Thoracic aorta (tissue), 2 donors: Measurements from ENCODE around the gene TEAD2. TPM values are rescaled to one million over a fixed set of nuclear protein-coding genes. Genes with fewer than 3 reads are reported as not detected.

Source experiments
- ATAC-seq: fragments of 150-250 bp; one replicate; pipeline ENCODE4 v1.8.0; 2017; ENCODE audit warnings: low read depth; ENCODE audit not compliant: insufficient number of reproducible peaks, low FRiP score
- DNase-seq: peaks from one replicate; pipeline ENCODE4 v3.0.0-alpha.2; 2020; ENCODE audit warnings: low spot score
- H3K27ac ChIP-seq, 2 donors: fragments of 200-600 bp; sonication (generic); 1 replicate in 1 of 2; 2 replicates in 1 of 2; pipeline ENCODE4 v1.5.1; 2016; ENCODE audit warnings: mild to moderate bottlenecking in 2 of 2, moderate library complexity in 2 of 2
- H3K27me3 ChIP-seq: fragments of 200-600 bp; sonication (generic); replicated peaks from 2 replicates; pipeline ENCODE4 v1.6.0; 2016; ENCODE audit warnings: mild to moderate bottlenecking; ENCODE audit not compliant: insufficient read depth
- H3K36me3 ChIP-seq: fragments of 200-600 bp; sonication (generic); one replicate; pipeline ENCODE4 v1.5.1; 2016
- H3K4me1 ChIP-seq, 2 donors: fragments of 200-600 bp; sonication (generic); 1 replicate in 1 of 2; 2 replicates in 1 of 2; pipeline versions ENCODE4 v1.5.1 to v1.6.0; 2016; ENCODE audit warnings: low read depth in 2 of 2, mild to moderate bottlenecking in 1 of 2; ENCODE audit not compliant: control insufficient read depth in 1 of 2
- H3K4me3 ChIP-seq: fragments of 200-600 bp; sonication (generic); 2 replicates; pipeline ENCODE4 v1.5.1; 2016; ENCODE audit warnings: mild to moderate bottlenecking
- H3K9me3 ChIP-seq: fragments of 200-600 bp; sonication (generic); 2 replicates; pipeline ENCODE4 v1.5.1; 2016
- total RNA-seq, 2 donors: library from RNA; depleted of rRNA; stranded (reverse); fragments of >200 nt; gene quantifications; one replicate each; pipeline versions ENCODE4 v1.1.0 to v1.2.3, GENCODE V29; 2016
- TF ChIP-seq, protein P1 (sequence below): fragments of 200-600 bp; sonication (generic); IDR thresholded peaks from one replicate; pipeline ENCODE4 v1.5.1; 2019; ENCODE audit warnings: antibody characterized with exemption

TEAD2 gene
- total RNA-seq, 2 donors from 2014 or later, result 26.4 to 41.3 TPM

DNA sequence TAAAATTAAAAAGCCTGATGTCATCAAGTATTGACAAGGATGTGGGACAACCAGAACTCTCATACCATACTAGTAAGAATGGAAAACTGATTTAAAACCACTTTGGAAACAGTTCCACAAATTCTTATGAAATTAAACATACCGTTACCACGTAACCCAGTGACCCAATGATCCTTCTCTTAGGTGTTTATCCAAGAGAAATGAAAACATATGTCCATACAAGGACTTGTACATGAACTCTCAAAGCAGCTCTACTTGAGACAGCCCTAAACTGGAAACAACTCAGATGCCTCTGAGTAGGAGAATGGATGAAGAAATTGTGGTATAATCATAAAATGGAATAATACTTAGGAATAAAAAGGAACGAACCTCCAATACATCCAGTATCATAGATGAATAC lies 64.8 kb downstream of the TEAD2 start:
- H3K27ac ChIP-seq, result no peak overlapping the region
- TF ChIP-seq, protein P1, sequence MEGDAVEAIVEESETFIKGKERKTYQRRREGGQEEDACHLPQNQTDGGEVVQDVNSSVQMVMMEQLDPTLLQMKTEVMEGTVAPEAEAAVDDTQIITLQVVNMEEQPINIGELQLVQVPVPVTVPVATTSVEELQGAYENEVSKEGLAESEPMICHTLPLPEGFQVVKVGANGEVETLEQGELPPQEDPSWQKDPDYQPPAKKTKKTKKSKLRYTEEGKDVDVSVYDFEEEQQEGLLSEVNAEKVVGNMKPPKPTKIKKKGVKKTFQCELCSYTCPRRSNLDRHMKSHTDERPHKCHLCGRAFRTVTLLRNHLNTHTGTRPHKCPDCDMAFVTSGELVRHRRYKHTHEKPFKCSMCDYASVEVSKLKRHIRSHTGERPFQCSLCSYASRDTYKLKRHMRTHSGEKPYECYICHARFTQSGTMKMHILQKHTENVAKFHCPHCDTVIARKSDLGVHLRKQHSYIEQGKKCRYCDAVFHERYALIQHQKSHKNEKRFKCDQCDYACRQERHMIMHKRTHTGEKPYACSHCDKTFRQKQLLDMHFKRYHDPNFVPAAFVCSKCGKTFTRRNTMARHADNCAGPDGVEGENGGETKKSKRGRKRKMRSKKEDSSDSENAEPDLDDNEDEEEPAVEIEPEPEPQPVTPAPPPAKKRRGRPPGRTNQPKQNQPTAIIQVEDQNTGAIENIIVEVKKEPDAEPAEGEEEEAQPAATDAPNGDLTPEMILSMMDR, result no peak
- ATAC-seq (no peak), DNase-seq (no peak)
- peaks cover 0 to 10% of the 10 kb centered on the region in 2 donors for H3K4me1 ChIP-seq
- H3K27me3 ChIP-seq, result no peaks in the 10 kb centered on the region
- no peaks in the 10 kb centered on the region for H3K36me3 ChIP-seq
- H3K9me3 ChIP-seq, result no peaks in the 10 kb centered on the region
- H3K4me3 ChIP-seq, result no peak overlapping the region

DNA sequence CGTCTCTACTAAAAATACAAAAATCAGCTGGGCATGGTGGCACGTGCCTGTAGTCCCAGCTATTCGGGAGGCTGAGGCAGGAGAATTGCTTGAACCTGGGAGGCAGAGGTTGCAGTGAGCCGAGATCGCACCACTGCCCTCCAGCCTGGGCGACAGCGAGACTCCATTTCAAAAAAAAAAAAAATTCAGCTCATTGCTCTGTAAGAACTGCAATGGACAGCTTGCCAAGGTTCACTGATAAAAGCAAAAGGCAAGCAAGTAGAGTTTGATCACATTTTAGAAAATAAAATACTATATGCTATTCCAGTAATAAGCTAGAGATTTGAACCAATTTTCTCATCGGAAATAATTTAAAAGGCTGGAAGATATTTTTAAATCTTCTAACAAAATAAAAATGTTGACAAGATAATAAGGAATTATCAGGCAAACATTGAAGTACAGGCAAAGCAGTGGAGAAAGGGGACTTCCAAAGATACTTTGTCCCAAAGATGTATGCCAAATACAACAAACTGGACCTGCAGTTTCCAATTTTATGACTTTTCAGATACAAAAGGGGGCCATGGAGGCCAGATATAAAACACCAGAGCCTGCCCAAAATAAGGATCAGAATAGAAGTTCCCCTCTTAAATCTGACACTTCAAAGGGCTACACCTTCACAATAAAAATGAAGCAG lies 66.9 kb downstream of the TEAD2 start:
- Histone ChIP-seq H3K4me1 (peaks cover 0 to 10% of the 10 kb centered on the region in 2 donors), H3K9me3 (no peaks in the 10 kb centered on the region), H3K27ac (no peak overlapping the region), H3K36me3 (no peaks in the 10 kb centered on the region), H3K27me3 (no peaks in the 10 kb centered on the region), H3K4me3 (no peak overlapping the region)
- TF ChIP-seq, protein P1, result no peak
- DNase-seq, result no peak
- ATAC-seq, result no peak

DNA sequence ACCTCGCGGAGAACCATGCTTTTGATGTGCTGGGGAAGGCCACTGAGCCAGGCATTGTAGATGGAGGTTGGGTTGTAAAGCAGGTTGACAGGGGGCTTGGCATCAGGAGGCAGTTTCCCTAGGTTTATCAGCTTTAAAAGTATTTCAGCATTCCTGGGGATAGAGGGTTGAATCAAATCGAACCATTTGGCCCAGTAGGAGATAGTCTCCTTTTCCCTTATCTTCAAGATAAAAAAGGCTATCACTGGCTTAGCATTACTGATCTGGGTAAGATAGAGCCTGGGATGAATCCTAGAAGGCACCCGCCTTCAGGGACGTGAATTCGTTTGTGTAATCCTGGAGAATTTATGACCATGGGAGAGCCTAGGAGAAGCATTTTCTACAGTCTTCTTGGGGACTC lies 67.8 kb downstream of the TEAD2 start:
- no peak for ATAC-seq
- Histone ChIP-seq H3K27ac (no peak overlapping the region), H3K4me3 (no peak overlapping the region), H3K9me3 (no peaks in the 10 kb centered on the region), H3K27me3 (no peaks in the 10 kb centered on the region), H3K36me3 (no peaks in the 10 kb centered on the region), H3K4me1 (peaks cover 0 to 10% of the 10 kb centered on the region in 2 donors)
- no peak for DNase-seq
- TF ChIP-seq, protein P1, result no peak

Other genes with a start within 250 kb of the TEAD2 start
- 10 to 100 TPM in 1 of 2 donors, not detected in 1; 19.8 TPM for gene LIN7B, start 248.0 kb downstream of the TEAD2 start, total RNA-seq
- not detected for gene C19orf73, start 243.3 kb downstream of the TEAD2 start, total RNA-seq
- 1 to 10 TPM; 2.7 to 5.0 TPM for gene PPFIA3, start 242.9 kb downstream of the TEAD2 start, total RNA-seq
- 1 to 10 TPM; 2.2 to 6.5 TPM for gene HRC, start 207.0 kb downstream of the TEAD2 start, total RNA-seq
- gene TRPM4, start 204.6 kb downstream of the TEAD2 start, total RNA-seq, result 10 to 100 TPM; 48.3 to 65.9 TPM
- 1 to 10 TPM; 2.4 to 2.8 TPM for gene SLC6A16, start 37.2 kb downstream of the TEAD2 start, total RNA-seq
- gene CD37, start 27.0 kb downstream of the TEAD2 start, total RNA-seq, result 10 to 100 TPM; 29.8 to 33.0 TPM
- under 1 TPM in 1 of 2 donors, not detected in 1; 0.95 TPM for gene DKKL1, start 1.5 kb upstream of the TEAD2 start, total RNA-seq
- gene KASH5, start 25.8 kb upstream of the TEAD2 start, total RNA-seq, result not detected
- gene PTH2, start 61.0 kb upstream of the TEAD2 start, total RNA-seq, result not detected
- gene GFY, start 63.0 kb upstream of the TEAD2 start, total RNA-seq, result not detected
- gene SLC17A7, start 79.1 kb upstream of the TEAD2 start, total RNA-seq, result 1 to 10 TPM in 1 of 2 donors, under 1 TPM in 1; 0.54 to 2.8 TPM
- 10 to 100 TPM; 60.2 to 95.4 TPM for gene PIH1D1, start 89.4 kb upstream of the TEAD2 start, total RNA-seq
- 10 to 100 TPM; 21.8 to 29.8 TPM for gene ALDH16A1, start 90.8 kb upstream of the TEAD2 start, total RNA-seq
- gene FLT3LG, start 111.8 kb upstream of the TEAD2 start, total RNA-seq, result 1 to 10 TPM; 4.7 to 5.6 TPM
- 1,000 to 10,000 TPM in 1 of 2 donors, 100 to 1,000 TPM in 1; 996 to 1,451 TPM for gene RPL13A, start 125.2 kb upstream of the TEAD2 start, total RNA-seq
- 1,000 to 10,000 TPM; 1,371 to 2,401 TPM for gene RPS11, start 134.0 kb upstream of the TEAD2 start, total RNA-seq
- 100 to 1,000 TPM; 172 to 304 TPM for gene FCGRT, start 150.2 kb upstream of the TEAD2 start, total RNA-seq
- 100 to 1,000 TPM in 1 of 2 donors, 10 to 100 TPM in 1; 65.3 to 111 TPM for gene RCN3, start 165.6 kb upstream of the TEAD2 start, total RNA-seq
- gene NOSIP, start 218.1 kb upstream of the TEAD2 start, total RNA-seq, result 10 to 100 TPM; 30.8 to 46.8 TPM
- gene PRRG2, start 218.9 kb upstream of the TEAD2 start, total RNA-seq, result not detected
- gene PRR12, start 228.8 kb upstream of the TEAD2 start, total RNA-seq, result 10 to 100 TPM; 12.4 to 24.5 TPM